HepG2 (cell line): ENCODE measurements around the gene KAT6B. TPM values are rescaled to one million over a fixed set of nuclear protein-coding genes. Genes with fewer than 3 reads are reported as not detected.

Source experiments
- ATAC-seq: fragments of 200-7000 bp; cut with Tn5 transposase; 3 replicates; pipeline ENCODE4 v1.9.1; 2020; ENCODE audit warnings: mild to moderate bottlenecking, moderate library complexity
- BruUV-seq: library from RNA; stranded (reverse); fragments of 400-500 nt; replicated peaks from 2 replicates; lab custom pipeline; 2021; lab: Mats Ljungman, UMichigan
- CTCF ChIA-PET: fragments of 300-600 bp; formaldehyde crosslinking; extraction: SDS; loops from one replicate; lab custom pipeline; 2021; ENCODE audit warnings: low total read pairs, inconsistent platforms, low intra/inter-chr PET ratio; lab: Yijun Ruan, JAX
- POLR2A ChIA-PET: fragments of 350-600 bp; sonication (Branson Sonifier 250); formaldehyde crosslinking; loops from one replicate; lab custom pipeline; 2020; ENCODE audit warnings: antibody characterized with exemption, inconsistent platforms; lab: Yijun Ruan, JAX
- DNase-seq: peaks from one replicate; pipeline ENCODE4 v3.0.0-alpha.2; 2015; ENCODE audit warnings: low spot score
- FAIRE-seq: peaks from 3 replicates; lab custom pipeline; 2011; peaks lifted over from hg19 to GRCh38; lab: Jason Lieb, UNC
- H2AFZ ChIP-seq: one replicate; pipeline ENCODE4 v1.6.1; 2011; ENCODE audit warnings: low read length, inconsistent platforms
- H3K27ac ChIP-seq: fragments of 300-600 bp; 3 replicates; pipeline ENCODE4 v1.8.0; 2011; ENCODE audit warnings: mixed run types, mild to moderate bottlenecking, mixed read lengths, low read length, inconsistent platforms; ENCODE audit not compliant: insufficient read depth; ENCODE audit errors: extremely low read length
- H3K27me3 ChIP-seq, 2 experiments: fragments of 200-600 bp in 1 of 2; 2 replicates in 1 of 2; 3 replicates in 1 of 2; pipeline versions ENCODE4 v1.6.0 to v1.8.0; 2011; ENCODE audit warnings: low read length in 2 of 2, mild to moderate bottlenecking in 2 of 2, moderate library complexity in 2 of 2, inconsistent platforms in 1 of 2; ENCODE audit not compliant: insufficient read depth in 2 of 2, control insufficient read depth in 1 of 2
- H3K36me3 ChIP-seq, 2 experiments: fragments of 200-600 bp in 1 of 2; replicated peaks in 1 of 2; 2 replicates in 1 of 2; 3 replicates in 1 of 2; pipeline versions ENCODE4 v1.5.1 to v1.8.0; 2011; ENCODE audit warnings: low read length in 2 of 2, inconsistent platforms in 1 of 2; ENCODE audit not compliant: insufficient read depth in 2 of 2, control insufficient read depth in 1 of 2
- H3K4me1 ChIP-seq: 2 replicates; pipeline ENCODE4 v1.5.1; 2012; ENCODE audit warnings: low read length, inconsistent platforms; ENCODE audit not compliant: insufficient read depth
- H3K4me2 ChIP-seq: 2 replicates; pipeline ENCODE4 v1.6.0; 2011; ENCODE audit warnings: low read depth, low read length, inconsistent platforms
- H3K4me3 ChIP-seq, 3 experiments: fragments of 200-600 bp in 1 of 3; sonication (generic), shearing (Covaris generic) in 1 of 3; replicated peaks in 1 of 3; 2 replicates each; pipeline ENCODE4 v1.5.1; 2011 to 2016; ENCODE audit warnings: low read length in 3 of 3, inconsistent platforms in 2 of 3, low read depth in 2 of 3, mild to moderate bottlenecking in 2 of 3, control low read depth in 1 of 3, mixed read lengths in 1 of 3; ENCODE audit not compliant: insufficient read depth in 1 of 3
- H3K79me2 ChIP-seq: one replicate; pipeline ENCODE4 v1.6.1; 2011; ENCODE audit warnings: low read length, inconsistent platforms; ENCODE audit not compliant: insufficient read depth
- H3K9ac ChIP-seq: 2 replicates; pipeline ENCODE4 v1.6.0; 2011; ENCODE audit warnings: mild to moderate bottlenecking, low read depth, low read length, inconsistent platforms; ENCODE audit not compliant: insufficient read depth
- H3K9me3 ChIP-seq: 2 replicates; pipeline ENCODE4 v1.5.1; 2012; ENCODE audit warnings: mild to moderate bottlenecking, low read length
- H4K20me1 ChIP-seq: 2 replicates; pipeline ENCODE4 v1.6.0; 2011; ENCODE audit warnings: inconsistent platforms, mild to moderate bottlenecking, low read length, moderate library complexity; ENCODE audit not compliant: insufficient read depth
- ARNT2 ChIP-seq: sonication (generic); formaldehyde crosslinking; IDR thresholded peaks from 2 replicates; pipeline ENCODE4 v1.8.0; 2022; ENCODE audit warnings: mild to moderate bottlenecking, low read depth, missing genetic modification reagents, moderate library complexity
- DR1 ChIP-seq: sonication (generic); formaldehyde crosslinking; IDR thresholded peaks from 2 replicates; pipeline ENCODE4 v1.8.0; 2021; ENCODE audit warnings: mild to moderate bottlenecking, missing genetic modification reagents, inconsistent platforms
- HES4 ChIP-seq: sonication (generic); formaldehyde crosslinking; IDR thresholded peaks from 2 replicates; pipeline ENCODE4 v1.9.0; 2021; ENCODE audit warnings: mild to moderate bottlenecking, missing genetic modification reagents, borderline replicate concordance
- HNRNPH1 ChIP-seq: fragments of 200-400 bp; formaldehyde crosslinking; optimal IDR thresholded peaks from 2 replicates; pipeline ENCODE3; 2017; ENCODE audit warnings: mild to moderate bottlenecking, low read depth, low read length
- KAT2B ChIP-seq: fragments of 150-350 bp; IDR thresholded peaks from 2 replicates; pipeline ENCODE4 v1.6.1; 2014; ENCODE audit warnings: low read depth, low read length, borderline replicate concordance
- KDM2A ChIP-seq: sonication (generic); formaldehyde crosslinking; IDR thresholded peaks from 2 replicates; pipeline ENCODE4 v1.4.0; 2020; ENCODE audit warnings: low read depth, missing genetic modification reagents, borderline replicate concordance
- KLF11 ChIP-seq: IDR thresholded peaks from 2 replicates; pipeline ENCODE4 v1.6.1; 2016; ENCODE audit warnings: missing compliant biosample characterization
- MZF1 ChIP-seq: sonication (generic); formaldehyde crosslinking; IDR thresholded peaks from 2 replicates; pipeline ENCODE4 v1.8.1; 2023; ENCODE audit warnings: mild to moderate bottlenecking, missing genetic modification reagents, borderline replicate concordance
- ZNF670 ChIP-seq: sonication (generic); formaldehyde crosslinking; IDR thresholded peaks from 2 replicates; pipeline ENCODE4 v1.8.0; 2022; ENCODE audit warnings: mild to moderate bottlenecking, missing genetic modification reagents, borderline replicate concordance
- ZNF674 ChIP-seq: sonication (generic); formaldehyde crosslinking; IDR thresholded peaks from 2 replicates; pipeline ENCODE4 v1.5.0; 2020; ENCODE audit warnings: low read depth, mild to moderate bottlenecking, missing genetic modification reagents
- ZNF75D ChIP-seq: sonication (generic); formaldehyde crosslinking; IDR thresholded peaks from 2 replicates; pipeline ENCODE4 v1.8.1; 2023; ENCODE audit warnings: missing genetic modification reagents, mild to moderate bottlenecking, borderline replicate concordance
- ZNF839 ChIP-seq: sonication (generic); formaldehyde crosslinking; IDR thresholded peaks from 2 replicates; pipeline ENCODE4 v1.4.0; 2020; ENCODE audit warnings: missing genetic modification reagents, mild to moderate bottlenecking, borderline replicate concordance
- WGBS: methylation state at CpG from one replicate; pipeline ENCODE4 v1.1.6; 2017; ENCODE audit warnings: low lambda C conversion rate; 5-methylcytosine and 5-hydroxymethylcytosine counted together
- in situ Hi-C: cut with HindIII; loops from 2 replicates; pipeline ENCODE4 v1.10.0; 2017; ENCODE audit warnings: low pct_unique_long_range_greater_than_20kb; ENCODE audit not compliant: extremely low pct_ligation_motif_present
- intact Hi-C: fragments of 100-400 bp; cut with micrococcal nuclease; formaldehyde crosslinking; loops from one replicate; pipeline ENCODE4 v1.10.0; 2022; ENCODE audit not compliant: unreplicated experiment
- polyA plus RNA-seq, 8 experiments: library from polyadenylated mRNA; depleted of rRNA in 3 of 8; stranded (reverse) in 7 of 8; unstranded in 1 of 8; fragments of >200 nt; fragmentation: Illumina TruSeq in 4 of 8; extraction: Trizol in 4 of 8; gene quantifications; 2 replicates each; pipeline versions ENCODE4 v1.2.1 to v1.2.3, GENCODE V29; 2011 to 2016; ENCODE audit warnings: low read depth in 4 of 8, missing spikeins in 1 of 8, mixed read lengths in 1 of 8; ENCODE audit not compliant: insufficient read depth in 1 of 8
- total RNA-seq, 5 experiments: library from RNA; depleted of rRNA; stranded (reverse); fragments of >200 nt; fragmentation: Illumina TruSeq; extraction: Trizol; gene quantifications; 2 replicates each; pipeline ENCODE4 v1.2.3, GENCODE V29; 2016; ENCODE audit warnings: low read depth in 1 of 5
- TF ChIP-seq, protein P1 (sequence below): sonication (generic); formaldehyde crosslinking; IDR thresholded peaks from 2 replicates; pipeline ENCODE4 v1.4.0; 2020; ENCODE audit warnings: mild to moderate bottlenecking, missing genetic modification reagents
- TF ChIP-seq, protein P2 (sequence below): fragments of 450-650 bp; IDR thresholded peaks from 2 replicates; pipeline ENCODE4 v1.6.1; 2016
- TF ChIP-seq, protein P3 (sequence below): sonication (generic); formaldehyde crosslinking; IDR thresholded peaks from 2 replicates; pipeline ENCODE4 v1.4.0; 2020; ENCODE audit warnings: missing genetic modification reagents

KAT6B gene
- total and polyA plus RNA-seq, 2 of the 13 experiments (the other 11 are each of a cell fraction or from before 2014, with no cell fraction given): 3.0 to 9.5 TPM

DNA sequence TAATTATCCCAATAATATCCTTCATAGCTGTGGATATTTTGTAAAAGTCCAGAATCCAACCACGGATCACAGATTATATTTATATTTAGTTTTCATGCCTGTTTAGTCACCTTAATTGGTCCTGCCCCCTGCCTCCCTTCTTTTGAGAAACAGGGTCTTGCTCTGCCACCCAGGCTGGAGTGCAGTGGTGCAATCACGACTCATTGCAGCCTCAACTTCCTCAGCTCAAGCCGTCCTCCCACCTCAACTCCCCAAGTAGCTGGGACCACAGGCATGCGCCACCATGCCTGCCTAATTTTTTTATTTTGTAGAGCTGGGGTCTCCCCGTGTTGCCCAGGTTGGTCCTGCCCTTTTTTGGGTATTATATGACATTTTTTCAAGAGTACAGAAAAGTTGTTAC, 129.4 kb downstream of the KAT6B start:
- ATAC-seq (no peak), FAIRE-seq (no peak), DNase-seq (no peak)
- Histone ChIP-seq H3K9ac (no peak overlapping the region), H3K36me3 (no peaks in the 10 kb centered on the region), H3K27me3 (no peaks in the 10 kb centered on the region), H3K9me3 (no peaks in the 10 kb centered on the region), H3K27ac (no peak overlapping the region), H4K20me1 (no peaks in the 10 kb centered on the region), H3K4me2 (no peak overlapping the region), H3K4me3 (no peak overlapping the region), H3K4me1 (peaks cover 31% of the 10 kb centered on the region), H3K79me2 (no peaks in the 10 kb centered on the region), H2AFZ (no peak overlapping the region)
- BruUV-seq: no TSS peak
- ChIA-PET POLR2A (no interaction called here), CTCF (no interaction called here)
- WGBS: 94% methylated on average over 5 of the region's 5 CpGs
- intact Hi-C loops: no loop called here
- in situ Hi-C loops: no loop called here
- TF ChIP-seq HES4 (CRISPR knock-in tag) (no peak), ZNF75D (no peak), KAT2B (no peak), ZNF674 (CRISPR knock-in tag) (no peak), ARNT2 (CRISPR knock-in tag) (no peak), KDM2A (no peak), MZF1 (no peak), KLF11 (CRISPR knock-in tag) (no peak), ZNF670 (CRISPR knock-in tag) (no peak), ZNF839 (CRISPR knock-in tag) (no peak), DR1 (CRISPR knock-in tag) (no peak), HNRNPH1 (no peak)
- TF ChIP-seq, protein P1, sequence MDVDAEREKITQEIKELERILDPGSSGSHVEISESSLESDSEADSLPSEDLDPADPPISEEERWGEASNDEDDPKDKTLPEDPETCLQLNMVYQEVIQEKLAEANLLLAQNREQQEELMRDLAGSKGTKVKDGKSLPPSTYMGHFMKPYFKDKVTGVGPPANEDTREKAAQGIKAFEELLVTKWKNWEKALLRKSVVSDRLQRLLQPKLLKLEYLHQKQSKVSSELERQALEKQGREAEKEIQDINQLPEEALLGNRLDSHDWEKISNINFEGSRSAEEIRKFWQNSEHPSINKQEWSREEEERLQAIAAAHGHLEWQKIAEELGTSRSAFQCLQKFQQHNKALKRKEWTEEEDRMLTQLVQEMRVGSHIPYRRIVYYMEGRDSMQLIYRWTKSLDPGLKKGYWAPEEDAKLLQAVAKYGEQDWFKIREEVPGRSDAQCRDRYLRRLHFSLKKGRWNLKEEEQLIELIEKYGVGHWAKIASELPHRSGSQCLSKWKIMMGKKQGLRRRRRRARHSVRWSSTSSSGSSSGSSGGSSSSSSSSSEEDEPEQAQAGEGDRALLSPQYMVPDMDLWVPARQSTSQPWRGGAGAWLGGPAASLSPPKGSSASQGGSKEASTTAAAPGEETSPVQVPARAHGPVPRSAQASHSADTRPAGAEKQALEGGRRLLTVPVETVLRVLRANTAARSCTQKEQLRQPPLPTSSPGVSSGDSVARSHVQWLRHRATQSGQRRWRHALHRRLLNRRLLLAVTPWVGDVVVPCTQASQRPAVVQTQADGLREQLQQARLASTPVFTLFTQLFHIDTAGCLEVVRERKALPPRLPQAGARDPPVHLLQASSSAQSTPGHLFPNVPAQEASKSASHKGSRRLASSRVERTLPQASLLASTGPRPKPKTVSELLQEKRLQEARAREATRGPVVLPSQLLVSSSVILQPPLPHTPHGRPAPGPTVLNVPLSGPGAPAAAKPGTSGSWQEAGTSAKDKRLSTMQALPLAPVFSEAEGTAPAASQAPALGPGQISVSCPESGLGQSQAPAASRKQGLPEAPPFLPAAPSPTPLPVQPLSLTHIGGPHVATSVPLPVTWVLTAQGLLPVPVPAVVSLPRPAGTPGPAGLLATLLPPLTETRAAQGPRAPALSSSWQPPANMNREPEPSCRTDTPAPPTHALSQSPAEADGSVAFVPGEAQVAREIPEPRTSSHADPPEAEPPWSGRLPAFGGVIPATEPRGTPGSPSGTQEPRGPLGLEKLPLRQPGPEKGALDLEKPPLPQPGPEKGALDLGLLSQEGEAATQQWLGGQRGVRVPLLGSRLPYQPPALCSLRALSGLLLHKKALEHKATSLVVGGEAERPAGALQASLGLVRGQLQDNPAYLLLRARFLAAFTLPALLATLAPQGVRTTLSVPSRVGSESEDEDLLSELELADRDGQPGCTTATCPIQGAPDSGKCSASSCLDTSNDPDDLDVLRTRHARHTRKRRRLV (CRISPR knock-in tag): no peak
- TF ChIP-seq, protein P2, sequence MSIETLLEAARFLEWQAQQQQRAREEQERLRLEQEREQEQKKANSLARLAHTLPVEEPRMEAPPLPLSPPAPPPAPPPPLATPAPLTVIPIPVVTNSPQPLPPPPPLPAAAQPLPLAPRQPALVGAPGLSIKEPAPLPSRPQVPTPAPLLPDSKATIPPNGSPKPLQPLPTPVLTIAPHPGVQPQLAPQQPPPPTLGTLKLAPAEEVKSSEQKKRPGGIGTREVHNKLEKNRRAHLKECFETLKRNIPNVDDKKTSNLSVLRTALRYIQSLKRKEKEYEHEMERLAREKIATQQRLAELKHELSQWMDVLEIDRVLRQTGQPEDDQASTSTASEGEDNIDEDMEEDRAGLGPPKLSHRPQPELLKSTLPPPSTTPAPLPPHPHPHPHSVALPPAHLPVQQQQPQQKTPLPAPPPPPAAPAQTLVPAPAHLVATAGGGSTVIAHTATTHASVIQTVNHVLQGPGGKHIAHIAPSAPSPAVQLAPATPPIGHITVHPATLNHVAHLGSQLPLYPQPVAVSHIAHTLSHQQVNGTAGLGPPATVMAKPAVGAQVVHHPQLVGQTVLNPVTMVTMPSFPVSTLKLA: no peak
- TF ChIP-seq, protein P3, sequence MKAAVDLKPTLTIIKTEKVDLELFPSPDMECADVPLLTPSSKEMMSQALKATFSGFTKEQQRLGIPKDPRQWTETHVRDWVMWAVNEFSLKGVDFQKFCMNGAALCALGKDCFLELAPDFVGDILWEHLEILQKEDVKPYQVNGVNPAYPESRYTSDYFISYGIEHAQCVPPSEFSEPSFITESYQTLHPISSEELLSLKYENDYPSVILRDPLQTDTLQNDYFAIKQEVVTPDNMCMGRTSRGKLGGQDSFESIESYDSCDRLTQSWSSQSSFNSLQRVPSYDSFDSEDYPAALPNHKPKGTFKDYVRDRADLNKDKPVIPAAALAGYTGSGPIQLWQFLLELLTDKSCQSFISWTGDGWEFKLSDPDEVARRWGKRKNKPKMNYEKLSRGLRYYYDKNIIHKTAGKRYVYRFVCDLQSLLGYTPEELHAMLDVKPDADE (CRISPR knock-in tag): no peak
